Colon (tissue), 2 donors: Measurements from ENCODE around the gene DHX57.

Experiments
- FAIRE-seq: peaks from 2 replicates; lab custom pipeline; 2012; peaks lifted over from hg19 to GRCh38; lab: Jason Lieb, UNC
- donor health status: control.
- donor health status: control.

The DHX57 gene, protein sequence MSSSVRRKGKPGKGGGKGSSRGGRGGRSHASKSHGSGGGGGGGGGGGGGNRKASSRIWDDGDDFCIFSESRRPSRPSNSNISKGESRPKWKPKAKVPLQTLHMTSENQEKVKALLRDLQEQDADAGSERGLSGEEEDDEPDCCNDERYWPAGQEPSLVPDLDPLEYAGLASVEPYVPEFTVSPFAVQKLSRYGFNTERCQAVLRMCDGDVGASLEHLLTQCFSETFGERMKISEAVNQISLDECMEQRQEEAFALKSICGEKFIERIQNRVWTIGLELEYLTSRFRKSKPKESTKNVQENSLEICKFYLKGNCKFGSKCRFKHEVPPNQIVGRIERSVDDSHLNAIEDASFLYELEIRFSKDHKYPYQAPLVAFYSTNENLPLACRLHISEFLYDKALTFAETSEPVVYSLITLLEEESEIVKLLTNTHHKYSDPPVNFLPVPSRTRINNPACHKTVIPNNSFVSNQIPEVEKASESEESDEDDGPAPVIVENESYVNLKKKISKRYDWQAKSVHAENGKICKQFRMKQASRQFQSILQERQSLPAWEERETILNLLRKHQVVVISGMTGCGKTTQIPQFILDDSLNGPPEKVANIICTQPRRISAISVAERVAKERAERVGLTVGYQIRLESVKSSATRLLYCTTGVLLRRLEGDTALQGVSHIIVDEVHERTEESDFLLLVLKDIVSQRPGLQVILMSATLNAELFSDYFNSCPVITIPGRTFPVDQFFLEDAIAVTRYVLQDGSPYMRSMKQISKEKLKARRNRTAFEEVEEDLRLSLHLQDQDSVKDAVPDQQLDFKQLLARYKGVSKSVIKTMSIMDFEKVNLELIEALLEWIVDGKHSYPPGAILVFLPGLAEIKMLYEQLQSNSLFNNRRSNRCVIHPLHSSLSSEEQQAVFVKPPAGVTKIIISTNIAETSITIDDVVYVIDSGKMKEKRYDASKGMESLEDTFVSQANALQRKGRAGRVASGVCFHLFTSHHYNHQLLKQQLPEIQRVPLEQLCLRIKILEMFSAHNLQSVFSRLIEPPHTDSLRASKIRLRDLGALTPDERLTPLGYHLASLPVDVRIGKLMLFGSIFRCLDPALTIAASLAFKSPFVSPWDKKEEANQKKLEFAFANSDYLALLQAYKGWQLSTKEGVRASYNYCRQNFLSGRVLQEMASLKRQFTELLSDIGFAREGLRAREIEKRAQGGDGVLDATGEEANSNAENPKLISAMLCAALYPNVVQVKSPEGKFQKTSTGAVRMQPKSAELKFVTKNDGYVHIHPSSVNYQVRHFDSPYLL (N-terminal part only)

DNA sequence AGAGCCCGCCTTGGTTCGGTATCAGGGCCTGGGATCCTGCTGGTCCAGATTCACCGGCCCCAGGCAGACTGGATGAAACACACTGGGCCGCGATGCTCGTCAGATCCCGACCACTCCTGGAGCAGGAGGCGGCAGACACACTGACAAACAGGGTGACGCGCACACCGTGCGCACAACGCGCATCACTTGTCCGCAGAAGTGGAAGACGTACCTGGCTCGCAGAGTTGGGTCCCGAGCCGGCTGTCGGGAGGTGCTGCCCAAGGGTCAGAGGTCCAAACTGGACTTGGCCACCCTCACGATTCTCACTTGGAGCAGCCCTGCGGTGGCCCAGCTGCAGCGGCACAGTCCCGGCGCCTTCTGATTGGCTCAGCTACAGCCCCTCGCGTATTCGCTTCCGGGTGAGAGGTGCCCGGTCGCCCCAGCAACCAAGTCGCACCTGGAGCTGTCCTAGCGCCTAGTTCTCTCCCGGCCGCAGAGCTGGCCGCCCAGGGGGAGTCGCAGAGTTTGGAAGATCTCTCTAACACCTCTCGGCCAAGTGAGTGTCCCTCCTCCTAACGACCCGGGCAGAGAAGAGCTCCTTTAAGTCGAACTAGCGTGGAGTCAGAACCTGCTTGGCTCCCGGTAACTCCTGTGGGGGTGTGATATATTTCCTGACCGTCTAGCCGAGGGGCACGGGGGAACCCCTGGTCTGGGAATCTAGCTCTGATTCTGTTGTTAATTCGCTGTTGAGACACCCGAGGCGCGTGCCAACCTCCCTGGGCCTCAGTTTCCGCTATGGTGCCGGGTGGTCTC is at the start of gene DHX57, which contains the start of gene MORN2:
Gene DHX57, minus strand, starts transcription at position 359 of the 792 bp plus-strand sequence. CDS start 7,529 bp downstream, outside the sequence.
Gene MORN2, plus strand, starts transcription at position 401 of the 792 bp plus-strand sequence.
- FAIRE-seq = no peak

DNA sequence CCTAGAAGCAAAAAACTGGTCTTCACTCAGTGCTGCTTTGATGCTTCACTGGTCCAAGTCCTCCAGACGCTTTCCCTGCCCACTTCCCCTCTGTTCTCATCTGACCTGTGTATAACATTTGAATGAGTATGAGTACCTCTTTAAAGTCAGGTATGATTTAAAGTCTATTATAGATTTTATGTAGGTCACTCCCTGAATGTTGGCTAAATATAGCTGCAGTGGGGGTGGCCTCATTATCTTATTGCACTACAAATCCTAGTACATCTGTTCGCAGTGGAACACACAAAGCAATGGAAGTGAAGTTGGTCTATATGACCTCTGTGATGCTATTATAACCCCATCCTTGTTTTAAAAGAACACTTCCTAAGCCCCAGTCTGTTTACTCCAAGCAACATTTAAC is 47.2 kb upstream of the DHX57 start:
- FAIRE-seq = no peak

GRCh38 chr2:38922389-38922788 is 46.7 kb upstream of the DHX57 start:
- FAIRE-seq = no peak

DNA sequence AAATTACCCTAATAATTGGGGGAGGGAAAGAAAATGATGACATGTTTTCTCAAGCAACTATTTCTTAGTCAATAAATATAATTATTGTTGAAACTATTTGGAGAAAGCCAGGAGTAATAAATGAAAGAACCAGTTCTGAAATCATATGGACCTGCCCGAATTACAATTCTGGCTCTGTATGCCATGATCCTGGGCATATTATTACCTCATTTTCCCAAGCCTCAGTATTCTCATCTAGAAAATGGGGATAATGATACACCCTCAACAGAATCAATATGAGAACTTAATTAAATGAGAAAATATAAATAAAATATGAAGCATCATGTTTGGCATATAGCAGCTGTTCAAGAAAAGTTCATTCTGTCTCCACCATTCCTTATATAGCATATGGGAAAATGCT is 36.9 kb upstream of the DHX57 start:
- FAIRE-seq = no peak

- FAIRE-seq = no peak
These were observed 35.5 kb upstream of the DHX57 start for GRCh38 chr2:38911191-38911590.

DNA sequence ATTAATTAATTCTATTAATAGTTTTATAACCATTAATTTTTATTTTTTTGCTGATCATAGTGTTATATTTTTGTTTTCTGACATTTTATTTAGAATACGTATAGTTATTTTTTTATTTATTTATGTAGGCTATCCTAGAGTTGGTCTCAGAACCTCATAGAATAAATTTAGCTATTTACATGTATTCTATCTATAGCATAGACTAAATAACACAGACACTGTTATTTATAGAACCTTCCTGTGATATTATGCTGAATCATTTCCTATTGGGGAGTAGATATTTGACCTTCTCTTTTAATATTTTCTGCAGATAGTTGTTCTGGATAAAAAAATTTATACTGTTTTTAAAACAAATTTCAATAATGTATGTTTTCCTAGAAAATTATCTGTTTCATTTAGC is 34.1 kb upstream of the DHX57 start:
- FAIRE-seq = no peak

GRCh38 chr2:38907743-38908562 is 32.2 kb upstream of the DHX57 start:
- FAIRE-seq = no peak

- no peak for FAIRE-seq
These were observed 31.5 kb upstream of the DHX57 start for GRCh38 chr2:38907242-38907641.

DNA sequence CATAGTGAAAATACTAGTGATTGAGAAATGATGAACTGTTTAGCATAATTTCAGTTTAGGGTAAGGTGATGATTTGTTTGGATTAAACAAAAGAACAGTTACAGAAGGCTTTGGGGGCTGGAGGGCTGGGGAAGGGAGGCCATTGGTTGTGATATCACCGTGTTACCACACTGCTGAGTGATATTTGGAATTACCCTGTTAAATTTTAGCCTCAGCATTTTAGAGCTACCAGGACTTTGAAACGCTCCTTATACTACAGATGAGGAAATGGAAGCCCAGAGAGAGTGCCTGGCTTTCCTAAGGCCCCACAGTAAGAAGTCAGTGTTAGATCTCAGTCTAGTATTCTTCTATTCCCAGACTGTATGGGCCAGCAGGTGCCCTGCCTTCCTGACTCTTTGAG is 29.5 kb upstream of the DHX57 start:
- FAIRE-seq = no peak

DNA sequence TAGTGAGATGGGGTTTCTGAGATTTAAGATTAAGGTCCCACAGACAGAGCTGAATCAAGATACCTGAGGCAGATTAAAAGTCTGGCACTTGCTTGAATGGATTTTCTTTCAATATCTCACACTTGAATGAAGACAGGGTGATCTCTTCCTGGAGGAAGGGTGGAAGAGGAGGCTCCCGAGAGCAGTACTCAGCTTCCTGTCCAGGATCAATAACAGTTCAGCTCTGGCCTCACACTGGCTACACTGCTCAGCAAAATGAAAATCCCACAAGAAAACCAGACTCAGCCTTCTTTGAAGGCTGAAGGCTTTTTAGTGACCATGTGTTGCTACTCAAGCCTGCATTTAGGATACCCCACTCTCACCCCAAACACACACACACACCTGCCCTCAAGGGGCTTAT is 25.0 kb upstream of the DHX57 start:
- FAIRE-seq = no peak

DNA sequence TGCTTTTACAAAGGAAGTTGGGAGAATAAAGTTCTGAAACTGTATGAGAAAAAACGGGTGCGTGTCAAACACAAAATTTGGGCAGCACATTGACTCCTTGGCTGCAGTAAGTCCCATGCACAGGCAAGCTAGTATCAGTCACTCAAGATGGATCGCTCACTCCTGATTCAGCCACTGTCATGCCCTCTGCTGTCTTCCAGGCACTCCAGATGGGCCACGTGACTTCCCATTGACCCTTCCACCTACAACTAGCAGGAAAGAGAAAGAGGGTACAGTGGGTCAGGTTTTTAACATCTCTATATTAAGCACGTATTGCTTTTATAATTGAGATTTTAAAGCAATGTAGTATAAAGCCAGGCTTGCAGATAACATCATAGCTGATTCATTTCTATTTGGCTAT is 22.5 kb upstream of the DHX57 start:
- FAIRE-seq = no peak

DNA sequence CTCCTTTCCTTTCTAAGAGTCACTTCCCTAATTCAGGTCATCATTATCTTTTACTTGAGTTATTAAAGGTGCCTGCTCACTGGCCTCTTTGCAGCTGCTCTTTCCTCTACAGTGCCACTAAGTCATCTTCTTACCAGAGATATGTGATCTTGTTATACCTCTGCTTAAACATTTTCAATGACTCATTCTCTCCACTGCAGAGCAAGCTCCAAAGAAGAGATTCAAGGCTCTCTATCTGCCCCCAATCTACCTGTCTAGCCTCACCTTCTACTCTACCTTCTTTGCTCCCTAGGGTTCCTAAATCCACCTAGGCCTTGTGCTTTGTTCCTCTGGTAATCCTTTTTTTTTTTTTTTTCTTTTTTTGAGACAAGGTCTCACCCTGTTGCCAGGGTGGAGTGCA is 17.1 kb upstream of the DHX57 start:
- FAIRE-seq = no peak

- no peak for FAIRE-seq
These were observed 13.8 kb upstream of the DHX57 start, which contains the start of gene ARHGEF33 for GRCh38 chr2:38889575-38889974. Gene ARHGEF33, plus strand, starts transcription at chr2:38889875. Its CDS starts 29,573 bp downstream, at chr2:38919448.

- peak; percentile 53 for FAIRE-seq
These were observed 13.3 kb upstream of the DHX57 start for GRCh38 chr2:38889045-38889444.

- no peak for FAIRE-seq
These were observed 12.3 kb upstream of the DHX57 start for GRCh38 chr2:38887902-38888554.

GRCh38 chr2:38887347-38887746 is 11.6 kb upstream of the DHX57 start:
- no peak for FAIRE-seq

DNA sequence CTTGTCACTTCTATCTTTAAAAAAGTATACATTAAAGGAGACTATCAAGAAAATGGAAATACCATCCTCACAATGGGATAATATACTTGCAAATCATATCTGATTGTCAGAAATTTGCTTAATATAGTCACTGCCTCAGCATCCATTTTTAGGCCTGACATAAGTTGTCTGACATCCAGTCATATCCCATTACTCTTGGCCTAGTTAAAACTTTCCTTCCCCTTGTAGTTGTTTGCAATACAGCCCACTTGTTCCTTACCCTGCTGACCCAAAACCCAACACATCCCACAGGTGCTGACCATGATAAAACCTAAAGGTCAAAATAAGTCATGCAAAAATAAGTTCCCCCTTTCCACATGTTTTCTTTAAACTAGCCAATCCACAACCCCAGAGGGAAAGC is 10.3 kb upstream of the DHX57 start:
- no peak for FAIRE-seq

GRCh38 chr2:38876407-38876806 is 673 bp upstream of the DHX57 start:
- FAIRE-seq = no peak

- FAIRE-seq = no peak
These were observed 533 bp downstream of the DHX57 start for GRCh38 chr2:38875227-38875575.

DNA sequence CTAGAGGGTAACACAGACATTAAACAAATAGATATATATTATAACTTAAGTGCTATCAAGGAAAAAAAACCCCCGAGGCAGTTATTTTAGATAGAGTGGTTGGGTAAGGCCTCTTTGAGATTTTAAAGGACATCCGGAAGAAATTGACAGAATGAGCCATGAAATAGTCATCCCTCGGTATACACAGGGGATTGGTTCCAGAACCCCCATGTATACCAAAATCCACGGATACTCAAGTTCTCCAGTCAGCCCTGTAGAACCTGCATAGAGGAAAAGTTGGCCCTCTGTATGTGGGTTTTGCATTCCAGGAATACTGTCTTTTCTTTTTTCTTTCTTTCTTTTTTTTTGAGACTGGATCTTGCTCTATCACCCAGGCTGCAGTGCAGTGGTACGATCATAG is 2.0 kb downstream of the DHX57 start:
- FAIRE-seq = no peak
